ENCODE measurements around the gene DUSP12.

Gene DUSP12

GRCh38 chr1:161791904-161792655, 42.5 kb downstream of the DUSP12 start:
- TF ChIP-seq, protein P1, sequence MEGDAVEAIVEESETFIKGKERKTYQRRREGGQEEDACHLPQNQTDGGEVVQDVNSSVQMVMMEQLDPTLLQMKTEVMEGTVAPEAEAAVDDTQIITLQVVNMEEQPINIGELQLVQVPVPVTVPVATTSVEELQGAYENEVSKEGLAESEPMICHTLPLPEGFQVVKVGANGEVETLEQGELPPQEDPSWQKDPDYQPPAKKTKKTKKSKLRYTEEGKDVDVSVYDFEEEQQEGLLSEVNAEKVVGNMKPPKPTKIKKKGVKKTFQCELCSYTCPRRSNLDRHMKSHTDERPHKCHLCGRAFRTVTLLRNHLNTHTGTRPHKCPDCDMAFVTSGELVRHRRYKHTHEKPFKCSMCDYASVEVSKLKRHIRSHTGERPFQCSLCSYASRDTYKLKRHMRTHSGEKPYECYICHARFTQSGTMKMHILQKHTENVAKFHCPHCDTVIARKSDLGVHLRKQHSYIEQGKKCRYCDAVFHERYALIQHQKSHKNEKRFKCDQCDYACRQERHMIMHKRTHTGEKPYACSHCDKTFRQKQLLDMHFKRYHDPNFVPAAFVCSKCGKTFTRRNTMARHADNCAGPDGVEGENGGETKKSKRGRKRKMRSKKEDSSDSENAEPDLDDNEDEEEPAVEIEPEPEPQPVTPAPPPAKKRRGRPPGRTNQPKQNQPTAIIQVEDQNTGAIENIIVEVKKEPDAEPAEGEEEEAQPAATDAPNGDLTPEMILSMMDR (IDR thresholded peaks at IDR 0.05; ENCODE audit: low read depth, low read length, missing control alignments): no peak
- no peak for DNase-seq (ENCODE audit: extremely low read depth, low read depth)
- H3K4me3 ChIP-seq (replicated peaks; ENCODE audit: low read depth, low read length): no peak overlapping the region

- DNase-seq (ENCODE audit: extremely low read depth, low read depth): peak; percentile 70
- TF ChIP-seq, protein P1 (IDR thresholded peaks at IDR 0.05; ENCODE audit: low read depth, low read length, missing control alignments): peak; percentile 33
- H3K4me3 ChIP-seq (replicated peaks; ENCODE audit: low read depth, low read length): no peak overlapping the region
These were observed 43.2 kb downstream of the DUSP12 start for GRCh38 chr1:161792740-161793139.

DNA sequence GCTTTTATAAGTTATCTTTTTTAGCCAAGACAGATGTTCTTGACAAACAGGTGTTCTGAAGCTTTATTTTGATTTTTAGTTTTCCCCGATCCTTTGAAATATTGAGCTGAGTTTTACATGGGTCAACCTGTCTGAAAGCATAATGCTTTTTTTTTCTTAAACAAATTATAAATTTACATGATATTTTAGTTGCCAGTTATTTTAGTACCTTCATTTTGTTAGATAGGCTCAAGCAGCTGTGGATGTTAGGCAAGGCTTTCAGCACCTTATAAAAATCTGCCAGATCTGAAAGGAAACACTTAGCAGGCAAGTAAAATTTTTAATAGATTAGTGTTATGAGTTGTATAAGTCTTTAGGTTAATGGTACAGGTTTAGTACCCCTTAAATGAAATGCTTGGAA, 50.2 kb downstream of the DUSP12 start:
- DNase-seq (ENCODE audit: extremely low read depth, low read depth): no peak
- TF ChIP-seq, protein P1 (IDR thresholded peaks at IDR 0.05; ENCODE audit: low read depth, low read length, missing control alignments): no peak
- no peak overlapping the region for H3K4me3 ChIP-seq (replicated peaks; ENCODE audit: low read depth, low read length)

DNA sequence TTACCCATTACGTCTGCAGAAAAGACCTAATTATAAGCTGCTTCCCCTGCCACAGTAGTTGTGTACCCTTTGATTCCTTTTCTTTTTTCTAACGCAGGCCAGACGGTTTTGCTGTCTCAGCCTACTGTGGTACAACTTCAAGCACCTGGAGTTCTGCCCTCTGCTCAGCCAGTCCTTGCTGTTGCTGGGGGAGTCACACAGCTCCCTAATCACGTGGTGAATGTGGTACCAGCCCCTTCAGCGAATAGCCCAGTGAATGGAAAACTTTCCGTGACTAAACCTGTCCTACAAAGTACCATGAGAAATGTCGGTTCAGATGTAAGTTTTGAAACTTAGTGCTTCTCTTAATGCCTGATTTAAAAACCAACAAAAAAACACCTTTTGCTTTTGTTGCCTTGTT, 52.4 kb downstream of the DUSP12 start:
- no peak for DNase-seq (ENCODE audit: extremely low read depth, low read depth)
- TF ChIP-seq, protein P1 (IDR thresholded peaks at IDR 0.05; ENCODE audit: low read depth, low read length, missing control alignments): no peak
- no peak overlapping the region for H3K4me3 ChIP-seq (replicated peaks; ENCODE audit: low read depth, low read length)

DNA sequence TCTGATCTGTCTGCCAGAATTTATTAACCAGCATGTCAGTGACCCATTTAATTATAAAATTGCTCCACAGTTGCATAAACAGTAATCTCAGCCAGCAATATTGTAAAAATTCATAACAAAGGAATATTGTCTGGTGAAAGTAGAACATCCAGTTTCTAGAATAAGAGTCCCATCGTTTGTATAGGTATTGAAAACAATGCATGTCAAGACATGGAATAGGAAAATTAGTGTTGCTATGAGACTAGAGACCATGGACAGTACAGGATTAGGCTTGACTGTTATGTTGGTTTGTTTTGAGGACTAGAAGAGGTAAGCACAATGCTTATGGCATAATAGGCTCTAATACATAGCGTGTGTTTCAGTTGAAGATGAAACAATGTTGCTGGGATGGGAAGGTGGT, 53.6 kb downstream of the DUSP12 start:
- TF ChIP-seq, protein P1 (IDR thresholded peaks at IDR 0.05; ENCODE audit: low read depth, low read length, missing control alignments): no peak
- H3K4me3 ChIP-seq (replicated peaks; ENCODE audit: low read depth, low read length): no peak overlapping the region
- DNase-seq (ENCODE audit: extremely low read depth, low read depth): no peak

DNA sequence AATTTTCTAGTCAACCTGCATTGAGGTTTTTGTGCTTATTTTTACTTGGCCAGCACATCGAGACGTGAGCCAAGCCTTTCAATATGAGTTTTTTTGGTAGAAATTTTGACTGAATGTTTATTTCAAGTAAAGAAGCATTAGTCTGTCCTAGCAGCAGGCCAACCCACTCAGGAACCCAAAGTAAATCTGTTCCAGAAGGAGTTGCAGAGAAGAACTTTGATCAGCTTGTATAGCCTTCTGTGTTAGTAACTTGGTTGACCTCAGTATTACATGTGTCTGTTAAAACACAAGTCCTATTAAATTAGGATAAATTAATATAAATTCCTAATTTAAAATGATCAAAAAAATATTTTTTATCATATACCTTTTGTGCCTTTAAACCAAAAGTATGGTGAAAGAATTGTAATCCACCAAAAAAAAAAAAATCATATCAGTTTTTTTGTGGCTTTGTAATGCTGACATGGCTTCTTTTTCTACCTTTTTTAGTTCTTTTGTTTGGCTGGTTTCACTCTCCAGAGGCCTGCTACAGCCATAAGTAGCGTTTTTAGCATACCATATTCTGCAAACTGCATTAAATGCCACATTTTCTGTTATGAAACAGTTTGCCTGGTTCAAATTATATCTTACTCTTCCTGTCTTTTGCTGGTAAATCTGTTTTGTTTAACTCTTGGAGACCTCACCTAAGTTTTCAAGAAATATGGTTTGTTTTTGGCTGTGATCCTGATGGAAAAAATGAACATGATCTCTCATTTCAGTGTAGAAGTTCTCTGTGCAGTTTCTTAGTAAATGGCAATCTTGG, 56.0 kb downstream of the DUSP12 start:
- no peak overlapping the region for H3K4me3 ChIP-seq (replicated peaks; ENCODE audit: low read depth, low read length)
- TF ChIP-seq, protein P1 (IDR thresholded peaks at IDR 0.05; ENCODE audit: low read depth, low read length, missing control alignments): no peak
- no peak for DNase-seq (ENCODE audit: extremely low read depth, low read depth)

Measured in HFF-Myc (cell line).